M059J (cell line): Measurements from ENCODE around the gene TRPC6. TPM values are rescaled to one million over a fixed set of nuclear protein-coding genes. Genes with fewer than 3 reads are reported as not detected.
A peak's percentile ranks its signal among the peaks of the same experiment; 100 is the strongest.
"Not testable (repeated sequence)": the region's sequence is repeated elsewhere in the genome, so short reads cannot be mapped to it uniquely, and the experiment has no call there.

Experiments used
- DNase-seq: peaks from one replicate; pipeline ENCODE4 v3.0.0-alpha.2; 2012; ENCODE audit warnings: low read depth
- total RNA-seq: library from RNA; depleted of rRNA; stranded (reverse); fragments of >200 nt; shearing (Covaris generic); gene quantifications from 2 replicates; pipeline ENCODE4 v1.2.3, GENCODE V29; 2014

TRPC6 gene
- total RNA-seq, 1 experiment from 2014 or later, result not detected

DNA sequence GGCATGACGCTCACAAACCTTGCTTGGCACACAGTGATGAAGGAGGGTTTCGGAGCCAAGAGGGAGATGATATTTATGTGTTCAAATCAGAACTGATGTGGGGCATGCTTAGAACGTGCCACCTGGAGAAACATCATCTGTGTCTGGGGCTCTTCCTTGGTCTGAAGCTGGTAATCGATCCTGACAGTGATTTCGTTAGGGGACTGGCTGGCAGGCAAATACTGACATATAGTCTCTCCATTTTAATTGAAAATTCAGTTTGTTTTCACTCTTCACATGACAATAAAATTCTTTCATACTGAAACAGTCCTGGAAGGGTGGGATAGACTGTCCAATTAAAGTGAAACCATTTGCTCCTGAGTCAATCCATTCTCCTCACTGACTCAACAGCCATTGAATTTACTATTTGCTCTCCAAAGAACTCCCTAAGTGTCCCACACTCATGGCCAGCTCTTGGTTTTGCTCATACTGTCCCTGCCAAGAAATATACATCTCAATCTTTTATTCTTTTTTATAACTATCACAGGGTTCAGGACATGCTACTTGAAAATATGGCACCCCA is 134.8 kb downstream of the TRPC6 start:
- DNase-seq, result no peak

DNA sequence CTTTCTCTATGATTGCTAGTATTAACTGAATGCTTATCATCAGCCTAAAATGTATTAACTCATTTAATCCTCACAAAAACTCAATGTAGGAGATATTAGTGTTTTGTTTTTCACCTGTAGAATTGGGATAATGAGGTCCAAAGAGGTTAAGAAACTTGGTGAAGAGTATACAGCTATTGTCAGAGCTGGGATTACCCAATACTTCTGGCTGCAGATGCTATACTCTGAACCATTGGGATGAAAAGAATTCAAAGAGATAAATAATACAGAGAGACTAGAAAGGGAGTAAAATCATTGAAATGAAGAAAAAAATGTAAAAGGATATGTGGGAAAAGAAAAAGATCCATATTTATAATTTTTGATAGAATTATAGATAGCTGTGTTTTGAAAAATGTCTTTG is 137.1 kb downstream of the TRPC6 start:
- DNase-seq, result no peak

DNA sequence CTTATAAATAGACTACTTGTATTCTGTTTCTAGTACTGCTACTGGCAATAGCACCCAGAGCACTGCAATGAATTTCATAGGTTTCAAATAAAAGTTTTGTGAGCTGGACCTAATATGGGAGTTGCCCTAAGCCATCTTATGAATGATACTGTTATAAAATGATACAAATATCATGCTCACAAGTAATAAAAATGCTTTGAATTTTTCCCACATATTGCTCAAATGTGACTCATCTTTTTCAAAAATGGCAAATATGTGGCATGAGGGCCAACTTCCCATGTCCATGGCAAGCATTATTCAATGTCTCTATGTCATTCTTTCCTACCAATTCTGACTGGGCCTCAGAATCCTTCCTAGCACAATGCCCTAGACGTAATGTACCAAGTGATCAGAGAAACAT is 137.6 kb downstream of the TRPC6 start:
- peak; percentile 78 for DNase-seq

DNA sequence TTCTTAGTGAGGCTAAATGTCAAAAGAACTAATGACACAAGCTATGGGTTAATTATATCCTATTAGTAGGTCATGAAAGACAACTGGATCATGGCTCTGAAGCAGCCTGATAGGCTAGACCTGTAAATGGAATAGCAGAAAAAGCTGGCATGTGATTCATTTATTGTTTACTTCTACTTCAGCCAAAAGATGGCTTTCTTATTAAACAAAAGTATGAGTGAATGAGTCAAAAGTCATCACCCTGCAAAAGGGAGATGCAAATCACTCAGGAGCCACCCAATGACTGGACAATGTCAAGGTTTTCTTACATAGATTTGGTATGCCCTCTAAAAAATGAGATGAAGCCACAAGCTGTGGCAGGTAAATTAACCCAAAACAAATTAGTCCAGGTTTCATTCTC is 138.0 kb downstream of the TRPC6 start:
- peak; percentile 76 for DNase-seq

DNA sequence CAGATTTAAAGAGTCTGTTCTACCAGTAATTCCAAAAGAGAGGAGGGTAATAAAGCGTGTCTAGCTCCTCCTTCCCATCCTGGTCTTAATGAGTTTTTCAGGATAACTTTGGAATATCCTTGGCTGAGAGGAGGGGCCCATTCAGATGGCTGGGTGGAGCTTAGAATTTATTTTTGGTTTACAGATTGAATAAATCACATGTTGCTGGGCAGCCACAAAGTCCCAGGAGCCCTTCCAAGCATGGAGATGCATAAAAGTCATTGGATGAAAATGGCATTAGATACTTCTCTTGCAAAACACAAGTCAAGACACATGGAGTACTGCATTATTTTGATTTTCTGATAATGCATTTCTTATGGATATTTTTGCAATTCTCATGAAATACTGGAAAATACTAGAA is 139.0 kb downstream of the TRPC6 start:
- DNase-seq, result no peak

DNA sequence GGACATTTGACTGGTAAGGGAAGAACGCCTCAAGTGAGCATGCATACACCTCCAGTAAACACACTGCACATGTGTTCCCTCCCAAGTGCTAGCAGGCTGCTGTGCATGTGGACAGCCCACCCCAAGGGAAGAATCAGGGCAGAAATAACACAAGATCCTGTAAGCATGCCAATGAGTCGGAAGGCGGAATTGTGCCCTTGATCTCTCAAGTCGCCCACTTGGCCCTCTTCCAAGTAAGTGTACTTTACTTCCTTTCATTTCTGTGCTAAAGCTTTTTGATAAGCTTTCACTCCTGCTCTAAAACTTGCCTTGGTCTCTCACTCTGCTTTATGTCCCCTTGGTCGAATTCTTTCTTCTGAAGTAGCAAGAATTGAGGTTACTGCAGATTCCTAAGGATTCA is 139.6 kb downstream of the TRPC6 start:
- peak; percentile 68 for DNase-seq

DNA sequence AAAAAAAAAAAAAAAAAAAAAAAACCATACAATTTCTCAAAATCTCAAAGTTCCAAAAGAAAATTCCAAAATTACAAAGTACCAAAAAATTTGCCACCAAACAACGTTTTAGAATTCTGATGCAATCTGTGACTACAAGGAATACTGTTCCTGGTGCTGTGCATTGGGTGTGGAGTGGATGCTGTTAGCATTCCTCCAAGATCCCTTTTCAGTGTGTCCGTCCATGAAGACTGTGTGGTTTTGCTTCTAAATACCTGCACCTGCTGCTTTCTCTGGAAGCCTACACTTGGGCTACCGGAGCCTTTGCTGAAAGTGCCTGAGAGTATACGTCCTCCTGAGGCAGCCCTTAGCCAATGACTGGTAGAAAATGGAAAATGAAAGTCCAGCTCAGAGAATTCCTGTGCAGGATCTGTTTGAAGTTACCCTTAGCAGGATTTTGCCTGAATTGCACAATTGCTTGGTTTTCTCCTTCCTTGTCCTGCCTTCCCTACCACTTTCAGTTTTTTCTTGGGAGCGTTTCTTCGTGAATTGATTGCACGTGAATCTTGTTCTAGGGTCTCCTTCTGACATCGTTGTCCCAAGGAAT is 140.8 kb downstream of the TRPC6 start:
- peak; percentile 55 for DNase-seq

DNA sequence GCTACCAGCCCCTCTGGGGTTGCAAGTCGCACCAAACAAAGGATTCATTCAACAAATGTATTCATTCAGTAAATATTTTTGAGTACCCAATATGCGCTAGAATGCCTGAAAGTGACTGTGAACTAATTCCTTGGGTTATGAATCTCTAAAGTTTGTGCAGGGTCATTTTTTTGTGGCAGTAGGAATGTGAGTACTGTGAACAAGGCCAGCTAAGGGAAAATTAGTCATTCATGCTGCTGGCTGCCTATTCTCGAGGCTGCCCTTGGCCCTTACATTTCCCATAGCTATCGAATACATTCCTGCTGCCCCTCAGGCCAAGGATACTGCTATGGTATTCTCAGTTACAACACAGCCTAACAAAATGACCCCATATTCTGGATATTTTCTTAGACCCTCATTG is 141.6 kb downstream of the TRPC6 start:
- peak; percentile 85 for DNase-seq

DNA sequence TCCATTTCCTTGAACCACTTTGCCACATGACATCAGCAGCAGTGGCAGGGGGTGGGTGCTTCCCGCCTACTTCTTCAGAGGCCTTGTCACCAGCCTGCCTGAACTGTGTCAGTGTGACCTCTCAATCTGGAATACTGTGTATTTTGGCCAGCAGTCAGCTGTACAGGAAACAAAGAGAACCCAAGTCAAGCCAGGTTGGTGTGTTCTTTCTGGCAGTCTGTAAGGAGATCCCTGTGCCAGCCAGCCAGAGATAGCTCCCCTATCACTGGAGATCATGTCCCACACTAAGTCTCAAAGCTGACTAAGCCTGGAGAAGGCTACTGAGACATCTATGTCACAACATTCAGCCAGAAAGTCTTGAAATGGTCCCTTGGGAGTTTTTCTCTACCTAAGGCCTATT is 142.1 kb downstream of the TRPC6 start:
- peak; percentile 76 for DNase-seq

DNA sequence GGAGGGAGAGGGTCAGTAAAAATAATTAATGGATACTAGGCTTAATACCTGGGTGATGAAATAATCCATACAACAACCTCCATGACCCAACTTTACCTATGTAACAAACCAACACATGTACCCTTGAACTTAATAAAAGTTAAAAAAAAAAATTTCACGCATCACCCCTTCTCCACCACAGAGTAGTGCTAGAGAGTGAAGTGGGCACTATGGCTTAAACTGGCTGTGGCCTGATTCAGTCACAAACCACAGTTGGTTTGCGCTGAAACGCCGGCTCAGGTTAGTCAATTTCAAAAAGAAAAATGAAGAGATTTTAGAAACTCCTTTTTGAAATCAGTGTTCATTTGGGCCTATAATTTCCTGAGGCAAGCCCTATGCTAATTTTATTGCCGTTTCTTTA is 144.3 kb downstream of the TRPC6 start:
- no peak for DNase-seq

DNA sequence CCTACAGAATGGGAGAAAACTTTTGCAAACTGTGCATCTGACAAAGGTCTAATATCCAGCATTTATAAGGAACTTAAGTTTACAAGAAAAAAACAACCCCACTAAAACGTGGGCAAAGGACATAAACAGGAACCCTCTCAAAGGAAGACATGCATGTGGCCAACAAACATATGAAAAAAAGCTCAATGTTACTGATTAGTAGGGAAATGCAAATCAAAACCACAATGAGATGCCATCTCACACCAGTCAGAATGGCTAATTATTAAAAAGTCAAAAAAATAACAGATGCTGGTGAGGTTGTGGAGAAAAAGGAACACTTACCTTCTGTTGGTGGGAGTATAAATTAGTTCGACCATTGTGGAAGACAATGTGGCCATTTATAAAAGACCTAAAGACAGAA is 145.1 kb downstream of the TRPC6 start:
- not testable (repeated sequence) for DNase-seq

DNA sequence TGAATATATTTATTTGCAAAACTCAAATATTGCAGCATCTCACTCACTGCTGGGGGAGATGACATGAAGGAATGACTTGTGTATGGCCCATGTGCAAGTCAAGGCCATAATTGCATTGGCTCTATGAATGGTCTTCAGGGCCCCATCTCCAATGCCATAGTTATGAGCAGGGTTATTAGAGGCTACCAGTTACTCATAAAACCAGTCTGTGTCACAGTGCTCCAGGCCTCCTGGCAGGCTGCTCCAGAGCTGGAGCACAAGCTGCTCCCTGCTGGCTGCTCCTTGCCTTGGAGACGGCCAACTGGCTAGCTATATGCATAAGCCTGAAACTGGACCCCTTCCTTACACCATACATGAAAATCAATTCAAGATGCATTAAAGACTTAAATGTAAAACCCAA is 145.7 kb downstream of the TRPC6 start:
- DNase-seq, result no peak

DNA sequence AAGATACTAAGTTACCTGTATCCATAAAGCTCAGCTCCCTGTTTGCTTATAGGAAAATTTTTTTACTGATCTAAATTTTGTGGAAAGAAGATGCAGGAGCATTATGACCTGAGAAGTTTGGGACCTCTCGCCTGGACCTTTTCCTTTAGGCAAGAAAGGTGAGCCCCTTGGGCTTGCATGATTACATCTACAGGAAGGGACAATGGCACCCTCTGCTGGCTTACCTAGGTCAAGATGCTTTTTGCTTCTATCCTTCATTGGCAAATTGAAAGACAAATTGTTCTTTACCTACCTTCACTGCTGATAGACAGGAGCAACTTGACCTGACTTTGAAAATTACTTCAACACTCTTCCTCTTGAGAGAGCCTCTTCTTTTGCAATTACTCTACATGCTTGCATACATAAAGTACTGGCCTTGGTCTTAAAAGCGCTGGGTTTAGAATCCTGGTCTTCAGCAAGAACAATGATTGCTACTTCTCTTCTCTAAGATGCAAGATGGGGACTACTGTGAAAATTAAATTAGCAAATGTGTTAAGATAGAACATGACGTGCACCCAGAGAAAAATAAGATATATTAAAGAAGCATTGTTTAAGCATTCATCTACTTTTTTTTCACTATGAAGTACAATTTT is 147.2 kb downstream of the TRPC6 start:
- peak; percentile 52 for DNase-seq

DNA sequence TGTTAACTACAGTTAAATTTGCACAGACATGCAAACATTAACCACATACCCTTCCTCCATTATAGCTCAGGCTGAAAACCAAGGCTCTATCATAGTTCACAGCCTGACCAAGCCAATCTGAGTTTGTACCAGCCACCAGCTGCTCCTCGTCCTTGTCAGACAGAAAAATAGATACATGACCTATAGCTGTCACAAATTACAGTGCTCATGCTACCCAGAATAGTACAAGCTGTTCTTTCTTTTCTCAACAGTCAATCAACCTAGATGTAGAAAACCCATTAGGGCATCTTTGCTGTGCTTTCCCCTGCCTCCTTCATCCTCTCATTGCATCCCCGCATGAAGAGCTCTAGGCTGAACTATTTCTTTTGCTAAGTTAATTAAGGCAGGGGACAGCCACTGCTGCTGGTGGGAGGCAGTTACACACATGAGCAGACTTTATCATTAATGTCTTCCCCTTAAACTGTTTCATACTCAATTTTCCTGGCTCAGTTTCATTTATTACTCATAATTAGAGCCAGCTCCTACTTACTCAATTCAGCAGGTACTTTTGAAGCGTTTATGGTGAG is 148.3 kb downstream of the TRPC6 start:
- no peak for DNase-seq

DNA sequence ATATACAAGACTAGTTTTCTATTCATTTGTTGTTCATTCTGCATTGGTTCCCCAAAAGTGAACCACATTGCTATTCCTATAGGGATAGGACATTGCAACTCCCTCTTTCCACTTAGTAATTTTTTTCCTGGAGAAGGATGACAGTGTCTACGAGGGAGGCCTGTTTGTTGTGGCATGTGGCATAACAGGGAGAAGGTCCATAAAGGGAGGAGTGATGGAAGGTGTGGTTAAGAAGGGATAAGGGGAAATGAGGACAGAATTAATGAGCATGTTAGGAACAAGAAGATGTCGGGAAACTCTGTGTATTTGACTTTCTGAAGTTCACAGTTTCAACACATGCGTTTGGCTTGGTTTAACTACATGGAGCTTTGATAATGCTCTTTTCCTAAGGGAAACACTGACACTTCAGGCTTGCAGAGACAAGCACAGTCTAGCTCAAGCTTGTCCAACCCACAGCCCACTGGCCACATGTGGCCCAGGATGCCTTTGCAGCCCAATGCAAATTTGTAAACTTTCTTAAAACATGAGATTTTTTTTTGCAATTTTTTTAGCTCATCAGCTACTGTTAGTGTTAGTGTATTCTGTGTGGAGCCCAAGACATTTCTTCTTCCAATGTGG is 149.7 kb downstream of the TRPC6 start:
- DNase-seq, result no peak

DNA sequence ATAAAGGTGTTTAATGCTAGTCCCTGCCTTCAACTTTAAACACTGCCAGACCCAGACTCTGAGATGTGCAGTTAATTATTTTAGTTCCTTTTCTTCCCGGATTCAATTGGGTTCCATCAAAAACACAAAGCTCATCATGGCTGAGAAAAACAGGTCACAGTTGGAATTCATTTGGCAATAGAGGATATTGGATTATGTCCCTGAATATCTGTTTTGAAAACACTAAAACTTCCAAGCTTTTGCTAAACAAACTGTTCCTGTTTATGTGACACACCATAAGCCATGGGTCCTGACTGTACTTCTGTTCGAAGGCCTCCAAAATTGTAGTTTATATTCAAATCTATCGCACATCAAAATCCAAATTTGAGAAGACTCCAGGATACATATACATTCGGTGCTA is 150.7 kb downstream of the TRPC6 start:
- no peak for DNase-seq

DNA sequence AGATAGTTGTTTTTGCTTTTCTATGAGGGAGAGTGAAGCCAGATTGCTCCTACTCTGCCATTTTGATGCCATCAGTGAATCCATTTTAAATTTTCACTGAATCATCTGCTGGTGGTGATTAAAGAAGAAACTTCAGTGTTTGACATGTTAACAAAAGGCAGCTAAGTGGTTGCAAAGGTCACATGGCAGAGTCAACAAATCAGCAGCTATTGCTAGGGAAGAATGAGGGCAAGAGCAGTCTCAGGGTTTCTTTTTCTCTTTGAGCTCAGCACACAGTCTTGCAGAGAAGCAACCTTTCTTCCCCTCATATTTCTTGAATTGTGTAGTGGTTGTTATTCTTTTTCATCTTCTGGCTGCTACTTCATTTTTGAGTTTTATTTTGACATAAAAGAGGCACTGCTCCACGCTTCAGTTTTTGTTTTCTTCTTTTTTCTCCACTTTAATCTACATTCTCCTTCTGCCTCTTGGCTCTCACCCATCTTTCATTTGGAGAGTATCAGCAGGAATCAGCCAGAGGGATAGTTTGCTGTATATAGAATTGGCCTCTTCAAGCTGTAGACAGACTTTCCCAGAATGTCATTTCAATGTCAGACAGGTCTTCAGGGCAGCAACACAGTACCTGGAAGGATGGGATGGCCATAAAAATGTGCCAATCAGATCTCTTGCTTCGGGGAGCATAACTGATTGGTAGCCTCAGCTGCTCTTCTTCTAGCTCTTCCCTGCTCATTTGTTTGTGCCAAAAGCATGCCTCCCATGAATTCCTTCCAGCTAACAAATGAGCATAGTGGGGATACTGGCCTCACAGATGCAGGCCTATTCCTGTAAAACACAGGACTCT is 153.9 kb downstream of the TRPC6 start:
- DNase-seq, result no peak

DNA sequence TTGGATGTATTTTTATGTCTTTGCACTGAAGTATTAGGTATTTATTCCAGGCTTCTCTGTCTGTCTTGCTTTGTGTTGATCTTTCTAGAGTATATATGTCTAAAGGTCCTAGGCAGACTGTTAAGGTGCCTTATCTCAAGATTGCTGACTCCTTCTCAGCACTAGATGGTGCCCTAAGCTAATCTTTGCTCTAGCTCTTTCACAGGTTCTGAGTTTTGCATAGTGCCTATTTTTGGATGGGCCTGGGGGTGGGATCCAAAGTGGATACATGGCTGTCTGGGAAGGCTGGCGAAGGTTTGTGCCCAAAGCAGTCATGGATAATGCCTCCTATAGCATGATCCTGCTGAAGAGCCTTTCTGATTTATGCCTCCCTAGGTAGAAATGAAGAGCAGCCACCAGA is 154.9 kb downstream of the TRPC6 start:
- peak; percentile 37 for DNase-seq

DNA sequence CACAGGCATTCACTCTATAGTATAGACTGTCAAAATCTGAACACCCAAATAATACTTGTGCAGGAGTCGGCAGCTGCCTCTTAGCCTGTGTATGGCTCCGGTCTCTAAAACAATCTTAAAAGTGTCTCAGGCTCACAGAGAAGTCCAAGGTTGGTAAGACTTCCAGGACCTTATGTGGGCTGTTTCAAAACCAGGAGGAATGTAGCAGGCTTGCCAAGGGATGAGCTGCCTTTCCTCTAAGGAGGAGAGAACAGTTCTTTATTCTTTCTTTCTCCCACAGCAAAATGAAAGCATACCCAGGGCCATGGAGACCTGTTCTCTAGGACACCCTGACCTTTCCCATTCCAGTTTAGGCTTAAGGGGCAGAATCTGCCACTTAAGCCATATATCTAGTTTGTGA is 176.5 kb downstream of the TRPC6 start:
- peak; percentile 39 for DNase-seq
